Measurements from ENCODE around the gene GP1BB.

GRCh38 chr22:19693981-19694670, 29.2 kb upstream of the GP1BB start:
- TF ChIP-seq CTCF (IDR thresholded peaks at IDR 0.05; ENCODE audit: borderline replicate concordance, extremely low read depth, low read length, poor library complexity, severe bottlenecking) (no peak), EZH2 (IDR thresholded peaks at IDR 0.05; ENCODE audit: borderline replicate concordance, low read depth, low read length, severe bottlenecking) (no peak)

Data from DND-41 (cell line).